ENCODE results near the gene TRIM24.

Gene TRIM24

DNA sequence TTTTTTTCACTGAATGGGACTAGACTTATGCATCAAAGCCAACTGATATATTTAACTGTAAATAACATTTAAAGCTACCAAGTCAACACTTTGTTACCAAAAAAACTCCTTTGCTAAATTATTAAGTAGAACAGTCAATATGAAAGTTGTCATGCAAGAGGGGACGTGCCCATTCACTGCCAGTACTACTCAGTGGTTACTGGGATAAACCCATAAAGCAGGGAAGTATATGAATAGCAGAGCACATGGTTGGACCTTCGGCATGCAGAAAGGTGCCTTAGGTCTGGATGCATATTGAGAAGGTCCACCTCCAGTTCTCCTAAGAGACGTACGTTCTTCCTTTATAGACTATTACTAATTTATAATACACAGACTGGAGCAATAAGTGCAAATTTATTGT, 121.0 kb downstream of the TRIM24 start:
- DNase-seq = no peak

DNA sequence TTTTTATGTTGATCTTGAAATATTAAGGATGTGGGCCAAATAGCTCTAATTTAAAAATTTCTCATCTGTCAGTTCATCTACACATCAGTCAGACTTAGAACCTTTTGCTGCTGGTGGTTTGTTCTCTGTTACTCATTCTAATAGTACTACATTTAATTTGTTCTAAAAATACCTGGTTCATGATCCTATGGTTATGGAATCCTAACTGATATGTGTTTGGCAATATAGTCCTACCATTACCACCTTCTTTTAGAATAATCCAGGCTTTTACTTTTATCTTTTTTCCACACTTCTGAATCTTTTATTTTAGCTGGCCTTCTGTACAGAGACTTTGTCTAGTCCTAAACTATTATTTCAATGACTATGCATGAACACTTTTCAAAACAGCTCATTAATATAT, 124.2 kb downstream of the TRIM24 start:
- DNase-seq = no peak

DNA sequence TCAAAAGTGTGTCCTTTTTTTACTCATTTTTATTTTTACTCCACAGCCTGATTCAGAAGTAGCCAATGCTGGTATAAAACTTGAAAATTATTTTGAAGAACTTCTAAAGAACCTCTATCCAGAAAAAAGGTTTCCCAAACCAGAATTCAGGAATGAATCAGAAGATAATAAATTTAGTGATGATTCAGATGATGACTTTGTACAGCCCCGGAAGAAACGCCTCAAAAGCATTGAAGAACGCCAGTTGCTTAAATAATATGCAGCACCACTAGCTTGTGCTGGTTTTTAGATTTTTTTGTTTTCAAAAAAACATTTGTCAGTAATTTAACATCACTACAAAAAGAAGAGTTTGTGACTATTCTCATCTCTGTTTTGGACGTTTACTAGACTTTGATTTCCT, 124.6 kb downstream of the TRIM24 start:
- no peak for DNase-seq

DNA sequence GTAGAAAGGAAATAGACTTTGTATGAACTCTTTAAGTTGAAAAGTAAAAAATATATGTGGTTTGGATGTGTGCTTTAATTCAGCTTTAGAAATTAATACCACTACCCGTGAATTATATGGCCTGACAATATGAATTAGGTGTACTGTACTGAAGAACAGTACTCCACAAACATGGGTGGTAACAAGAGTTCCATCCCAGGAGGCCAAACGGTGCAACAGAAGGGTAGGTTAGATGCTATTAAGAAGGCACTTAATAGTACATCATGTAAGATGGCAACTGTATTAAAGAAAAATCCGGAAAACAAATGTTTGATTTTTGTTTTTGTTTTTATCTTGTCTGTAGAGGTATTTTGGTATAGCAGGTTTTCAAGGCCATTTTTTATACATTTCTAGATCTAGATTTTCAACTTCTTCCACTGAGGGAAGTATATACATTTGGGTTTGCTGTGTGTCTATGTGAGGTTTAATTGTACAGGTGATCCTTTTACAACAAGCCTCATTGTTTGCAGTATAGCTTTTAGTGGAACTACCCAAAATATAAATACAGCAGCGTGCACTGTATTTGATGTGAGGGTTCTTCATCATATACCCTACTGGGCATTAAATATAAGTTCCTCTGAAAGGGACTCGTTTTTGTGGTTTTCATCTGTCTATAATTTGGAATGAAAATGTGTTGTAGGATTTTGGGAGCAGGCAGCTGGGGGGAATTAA, 125.4 kb downstream of the TRIM24 start:
- DNase-seq = no peak

DNA sequence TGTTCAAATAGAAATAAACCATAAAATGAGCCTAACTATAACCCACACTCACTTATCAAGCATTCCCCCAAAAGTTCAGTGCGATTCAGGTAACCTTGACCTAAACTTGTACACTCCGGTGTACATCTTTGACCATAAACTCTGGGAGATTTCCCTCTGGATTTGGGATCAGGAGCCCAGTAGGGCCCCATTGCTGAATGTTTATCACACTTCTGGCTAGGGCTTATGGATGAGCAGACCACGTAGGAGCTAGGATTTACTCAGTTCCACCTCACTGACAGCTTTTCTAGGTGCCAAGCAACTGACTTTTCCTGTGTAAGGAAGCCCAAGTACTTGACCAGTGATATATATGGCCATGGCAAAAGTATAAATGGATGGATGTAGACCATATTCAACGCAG, 127.4 kb downstream of the TRIM24 start:
- no peak for DNase-seq

DNA sequence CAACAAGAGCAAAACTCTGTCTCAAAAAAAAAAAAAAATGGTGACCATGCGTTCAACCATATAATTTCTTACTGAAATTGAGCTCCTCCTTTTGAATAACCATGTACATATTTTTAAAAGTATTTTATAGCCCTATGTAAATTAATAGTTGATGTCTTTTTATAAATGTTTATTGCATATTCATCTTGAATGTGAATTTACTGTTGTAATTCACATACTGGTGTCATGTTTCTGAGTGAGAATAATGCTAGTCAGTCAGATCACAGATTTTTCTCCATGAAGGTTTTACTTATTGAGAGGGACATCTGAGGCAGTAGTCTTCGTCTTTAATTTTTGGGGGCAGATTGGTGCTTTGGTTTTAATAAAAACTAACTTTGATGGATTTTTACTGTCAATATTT, 128.9 kb downstream of the TRIM24 start:
- DNase-seq = no peak

DNA sequence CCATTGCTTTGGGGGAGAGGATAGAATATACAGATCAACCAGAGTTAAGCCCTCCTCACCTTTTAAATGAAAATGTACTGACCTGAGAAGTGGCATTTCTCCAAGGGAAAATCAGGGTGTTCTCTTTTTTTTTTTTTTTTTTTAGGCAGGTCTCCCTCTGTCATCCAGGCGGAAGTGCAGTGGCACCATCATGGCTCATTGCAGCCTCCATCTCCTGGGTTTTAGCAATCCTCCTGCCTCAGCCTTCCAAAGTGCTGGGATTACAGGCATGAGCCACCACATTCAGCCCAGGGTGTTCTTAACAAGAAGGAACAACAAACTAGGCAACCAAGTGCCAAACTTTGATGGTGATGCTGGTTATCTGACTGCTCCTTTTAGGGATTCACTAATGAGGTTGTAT, 130.1 kb downstream of the TRIM24 start:
- DNase-seq = no peak

DNA sequence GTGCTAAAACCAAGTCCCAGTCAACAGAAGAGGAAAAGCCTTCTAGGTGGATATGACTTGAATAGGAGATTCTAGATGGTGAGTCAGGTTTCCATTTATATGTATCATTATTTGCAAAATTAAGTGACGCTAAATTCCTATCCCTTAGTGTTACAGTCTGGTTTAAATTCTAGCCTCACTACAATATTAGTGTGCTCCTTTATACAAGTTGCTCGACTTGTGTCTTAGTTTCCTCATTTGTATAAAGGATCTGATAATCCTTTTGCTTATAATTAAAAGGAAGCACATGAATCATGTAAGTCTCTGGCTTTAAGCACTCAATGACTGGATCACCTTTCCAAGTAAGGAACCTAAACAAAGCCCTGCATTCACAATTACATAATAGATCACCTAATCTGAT, 135.4 kb downstream of the TRIM24 start:
- DNase-seq = no peak

DNA sequence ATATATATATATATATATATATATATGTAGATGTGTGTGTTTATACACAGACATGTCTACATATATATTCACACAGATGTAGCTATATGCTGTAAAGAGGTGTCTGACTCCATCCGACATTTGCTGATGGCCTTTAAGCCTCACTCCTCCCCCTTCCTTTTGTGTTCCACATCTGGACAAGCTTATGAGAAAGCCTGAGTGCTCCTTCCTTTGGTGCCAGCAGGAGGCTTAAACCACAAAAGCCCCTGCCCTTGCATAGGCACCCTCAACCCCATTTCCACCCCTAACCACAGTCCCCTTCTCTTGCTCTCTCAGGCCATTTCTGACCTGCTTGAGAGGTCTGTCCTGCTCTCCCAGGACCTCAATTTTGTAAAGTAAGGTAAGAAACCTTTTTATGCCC, 142.4 kb downstream of the TRIM24 start:
- DNase-seq = no peak

DNA sequence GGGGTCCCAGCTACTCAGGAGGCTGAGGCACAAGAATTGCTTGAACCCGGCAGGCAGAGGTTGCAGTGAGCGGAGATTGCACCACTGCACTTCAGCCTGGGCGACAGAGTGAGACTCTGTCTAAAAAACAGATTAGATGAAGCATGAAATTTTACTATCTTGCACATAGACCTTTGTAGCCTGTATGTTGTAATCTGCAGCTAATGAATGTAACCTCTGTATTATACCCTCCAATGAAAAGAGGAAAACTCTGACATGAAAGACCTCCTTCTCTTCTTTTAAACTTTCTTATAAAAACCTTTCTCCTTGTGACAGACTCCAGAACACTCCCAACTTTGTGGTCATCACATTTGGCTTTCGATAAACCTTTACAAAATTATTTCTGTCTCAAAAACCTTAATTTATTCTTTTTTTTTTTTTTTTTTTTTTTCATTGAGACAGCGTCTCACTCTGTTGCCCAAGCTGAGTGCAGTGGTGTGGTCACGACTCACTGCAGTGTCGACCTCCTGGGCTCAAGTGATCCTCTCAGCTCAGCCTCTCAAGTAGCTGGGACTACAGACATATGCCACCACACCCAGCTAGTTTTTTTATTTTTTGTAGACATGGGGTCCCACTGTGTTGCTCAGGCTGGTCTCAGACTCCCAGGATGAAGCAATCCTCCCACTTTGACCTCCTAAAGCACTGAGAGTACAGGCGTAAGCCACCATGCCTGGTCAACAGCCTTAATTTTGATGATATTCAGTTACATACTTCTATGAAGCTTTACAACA, 143.7 kb downstream of the TRIM24 start:
- DNase-seq = no peak

DNA sequence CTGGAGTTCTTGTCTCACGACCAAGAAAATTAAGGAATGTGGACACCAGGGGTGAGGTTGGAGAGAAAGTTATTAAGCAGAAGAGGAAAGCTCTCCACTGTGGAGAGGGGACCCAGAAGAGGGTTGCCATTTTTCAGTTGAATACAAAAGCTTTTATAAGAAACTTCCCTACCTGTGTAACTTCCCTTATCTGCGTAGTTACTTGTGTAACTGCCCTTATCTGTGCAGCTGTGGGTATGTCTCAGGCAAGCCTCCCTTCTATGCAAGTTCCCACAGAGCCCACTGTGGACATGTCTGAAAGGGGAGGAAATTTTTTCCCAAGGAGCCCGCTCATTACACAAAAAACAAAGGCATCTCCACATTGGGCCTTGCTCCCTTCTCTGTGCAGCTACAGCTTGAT, 146.2 kb downstream of the TRIM24 start:
- no peak for DNase-seq

DNA sequence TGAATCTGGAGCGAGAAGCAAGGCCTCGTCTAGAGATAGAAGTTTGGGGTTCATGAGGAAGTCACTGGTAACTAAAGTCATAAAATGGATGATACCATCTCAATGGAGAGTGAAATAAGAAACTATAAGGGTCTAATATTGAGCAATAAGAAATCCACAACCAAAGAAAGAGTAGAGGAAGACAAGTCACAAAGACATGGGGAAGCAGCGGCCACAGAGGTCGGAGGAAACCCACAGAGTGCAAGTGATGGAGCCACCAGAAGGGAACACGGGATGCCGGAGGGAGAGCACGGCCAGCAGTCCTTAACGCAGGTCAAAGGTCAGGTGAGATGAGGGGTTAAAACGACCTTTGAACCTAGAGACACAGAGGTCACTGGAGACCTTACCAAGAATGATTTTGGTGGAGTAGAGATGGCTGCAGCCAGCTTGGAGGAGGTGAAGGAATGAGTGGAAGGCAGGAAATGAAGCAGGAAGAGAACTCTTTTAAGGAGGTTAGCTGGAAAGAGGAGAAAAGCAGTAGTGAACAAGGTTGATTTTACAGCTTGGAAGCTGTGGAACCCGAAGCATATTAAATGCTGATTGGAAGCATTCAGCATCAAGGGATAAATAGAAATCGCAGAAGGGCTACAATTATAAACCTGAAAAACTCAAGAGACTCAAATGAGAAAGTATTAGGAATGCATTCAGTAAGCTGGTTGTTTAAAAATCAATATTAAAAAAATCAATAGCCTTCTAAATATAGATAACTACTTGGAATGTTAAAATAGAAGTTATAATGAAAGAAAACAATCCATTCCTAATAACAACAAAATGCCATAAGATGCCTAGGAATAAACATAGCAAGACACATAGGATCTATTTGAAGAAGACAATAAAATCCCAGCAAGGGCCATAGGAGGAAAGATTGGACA, 147.4 kb downstream of the TRIM24 start:
- DNase-seq = no peak

DNA sequence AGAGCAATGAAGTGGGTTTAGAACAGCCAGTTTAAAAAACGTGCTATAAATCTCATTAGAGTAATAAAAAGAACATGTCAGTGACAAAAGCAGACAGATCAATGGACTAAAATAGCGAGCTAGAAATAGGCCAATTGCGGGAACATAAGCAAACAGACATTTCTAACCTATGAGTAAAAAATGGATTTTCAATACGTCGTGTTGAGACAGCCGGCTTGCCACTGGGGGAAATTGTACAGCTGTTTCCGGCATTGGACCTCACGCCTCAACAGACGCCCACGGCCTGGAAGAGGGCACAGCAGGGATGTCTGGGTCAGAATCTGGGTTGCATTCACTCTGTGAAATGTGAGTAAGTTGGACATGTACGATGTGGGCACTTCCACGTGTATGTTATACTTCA, 148.2 kb downstream of the TRIM24 start:
- DNase-seq = no peak

DNA sequence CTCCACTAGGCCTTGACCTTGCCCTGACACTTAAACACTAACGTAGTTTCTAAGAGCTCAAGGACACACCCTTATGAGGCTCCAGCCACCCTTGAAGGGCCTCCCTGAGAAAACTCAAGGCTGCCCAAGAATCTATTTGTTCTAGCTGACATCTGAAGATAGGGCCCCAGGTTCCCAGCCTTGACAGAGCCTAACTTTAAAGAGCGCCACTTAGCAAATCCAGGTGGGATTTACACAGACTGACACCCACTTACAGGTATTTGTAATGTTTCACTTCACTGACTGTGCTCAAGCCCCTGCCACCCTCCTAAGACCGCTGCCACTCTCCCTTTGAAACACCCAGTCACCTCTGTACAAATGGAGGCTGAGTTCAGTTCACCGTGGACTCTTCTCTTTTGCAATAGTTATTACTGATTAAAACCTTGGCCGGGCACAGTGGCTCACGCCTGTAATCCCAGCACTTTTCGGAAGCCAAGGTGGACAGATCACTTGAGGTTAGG, 150.7 kb downstream of the TRIM24 start:
- DNase-seq = no peak

DNA sequence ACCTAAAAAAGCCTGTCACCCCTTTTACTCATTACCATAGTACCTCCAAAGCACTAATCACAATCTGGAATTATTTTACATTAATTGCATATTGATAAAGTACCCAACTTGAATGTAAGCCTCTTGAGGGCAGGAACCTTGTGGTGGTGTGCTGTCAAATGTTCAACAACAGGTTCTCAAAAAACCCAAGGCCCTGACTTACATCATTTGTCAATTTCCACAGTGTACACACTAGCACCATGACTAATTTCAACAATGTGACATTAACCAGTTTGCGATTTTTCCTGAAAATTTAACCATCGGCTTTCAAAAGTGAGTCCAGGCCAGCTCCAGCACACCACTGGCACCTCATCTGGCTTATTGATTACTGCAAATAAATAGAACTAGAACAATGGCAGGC, 153.6 kb downstream of the TRIM24 start:
- no peak for DNase-seq

DNA sequence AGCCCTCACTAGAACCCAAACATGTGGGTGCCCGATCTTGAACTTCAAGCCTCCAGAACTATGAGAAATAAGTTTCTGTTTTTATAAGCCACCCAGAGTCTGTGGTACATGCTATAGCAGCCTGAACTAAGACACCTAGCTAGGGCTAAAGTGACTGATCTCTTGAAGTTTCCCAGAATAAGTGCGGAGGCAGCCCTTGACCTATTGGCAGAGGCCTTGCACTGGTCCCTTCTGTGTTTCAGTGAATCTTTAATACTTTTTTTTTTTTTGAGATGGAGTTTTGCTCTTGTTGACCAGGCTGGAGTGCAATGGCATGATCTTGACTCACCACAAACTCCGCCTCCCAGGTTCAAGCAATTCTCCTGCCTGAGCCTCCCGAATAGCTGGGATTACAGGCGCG, 156.0 kb downstream of the TRIM24 start:
- DNase-seq = no peak

DNA sequence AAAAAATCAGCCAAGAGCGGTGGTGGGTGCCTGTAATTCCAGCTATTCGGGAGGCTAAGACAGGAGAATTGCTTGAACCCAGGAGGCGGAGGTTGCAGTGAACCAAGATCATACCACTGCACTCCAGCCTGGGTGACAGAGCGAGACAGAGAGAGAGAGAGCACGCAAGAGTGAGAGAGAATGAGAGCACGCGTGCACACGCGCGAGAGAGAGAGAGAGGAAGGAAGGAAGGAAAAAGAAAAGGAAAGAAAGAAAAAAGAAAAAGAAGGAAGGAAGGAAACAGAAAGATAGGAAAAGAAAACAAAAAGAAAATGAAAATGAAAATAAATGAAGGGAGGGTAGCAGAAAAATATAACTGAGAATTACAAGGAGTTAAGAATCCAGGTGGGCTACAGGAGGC, 158.4 kb downstream of the TRIM24 start:
- DNase-seq = no peak

DNA sequence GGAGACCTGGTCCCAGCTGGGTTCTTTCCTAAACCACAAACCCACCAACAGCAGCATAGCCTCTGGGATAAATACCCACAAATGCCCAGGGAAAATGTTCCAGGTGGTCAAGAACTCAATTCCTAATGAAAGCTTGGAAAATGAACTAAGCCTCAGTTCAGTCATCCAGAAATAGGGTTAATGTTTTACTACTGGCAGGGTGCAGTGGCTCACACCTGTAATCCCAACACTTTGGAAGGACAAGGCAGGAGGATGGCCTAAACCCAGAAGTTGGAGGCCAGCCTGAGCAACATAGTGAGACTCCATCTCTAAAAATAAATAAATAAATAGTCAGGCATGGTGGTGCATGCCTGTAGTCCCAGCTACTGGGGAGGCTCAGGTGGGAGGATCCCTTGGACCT, 158.9 kb downstream of the TRIM24 start:
- DNase-seq = no peak

DNA sequence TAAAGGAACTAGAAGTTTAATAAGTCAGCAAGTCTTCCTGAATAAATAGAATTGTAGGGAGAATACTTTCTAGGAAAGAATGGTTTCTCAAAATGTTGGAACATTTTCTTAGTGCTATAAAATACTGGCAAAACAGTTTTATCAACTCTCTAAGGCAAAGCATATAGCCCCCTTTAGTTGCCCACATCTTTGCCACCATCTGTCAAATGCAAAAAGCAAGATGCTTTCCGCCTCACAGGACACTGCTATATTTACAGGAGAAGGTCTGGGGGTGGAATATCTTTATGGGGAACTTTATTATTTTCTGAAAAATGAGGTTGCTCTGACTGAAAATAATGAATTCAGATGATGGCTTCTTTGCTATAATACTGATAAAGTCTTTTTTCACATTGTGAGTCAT, 162.8 kb downstream of the TRIM24 start:
- DNase-seq = no peak

DNA sequence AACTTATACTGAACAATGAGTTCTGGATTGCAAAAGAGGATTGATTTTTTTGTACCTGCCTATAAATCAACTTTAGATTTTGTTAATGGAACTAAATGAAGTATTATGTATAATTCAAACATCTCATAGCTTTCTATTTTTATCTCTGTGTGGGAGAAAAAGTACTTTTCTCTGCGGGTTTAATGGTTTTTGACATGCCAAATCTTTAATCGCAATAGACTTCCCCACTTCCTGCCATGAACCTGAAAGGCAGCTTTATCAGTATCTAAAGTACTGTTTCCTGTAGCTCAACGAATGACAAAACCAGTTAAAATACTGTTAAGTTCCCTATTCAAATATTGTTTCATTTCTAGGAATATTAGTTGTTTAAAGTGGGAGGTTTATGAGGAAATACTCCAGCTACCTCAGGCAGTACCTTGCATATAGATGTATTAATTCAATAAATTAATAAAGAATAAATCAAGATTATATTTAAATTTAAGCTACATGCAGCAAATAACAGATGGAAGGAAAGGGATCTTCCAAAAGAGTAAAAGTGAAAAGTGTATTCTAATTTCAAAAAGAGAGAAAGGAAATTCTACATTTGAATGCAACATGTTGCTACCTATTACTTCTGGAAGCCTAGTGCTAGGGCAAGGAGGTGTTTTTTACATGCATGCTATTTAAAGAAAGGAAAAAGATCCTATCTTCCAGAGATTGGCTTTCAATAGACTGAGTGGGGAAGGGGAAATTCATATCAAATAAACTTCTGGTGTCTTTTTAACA, 165.2 kb downstream of the TRIM24 start:
- peak in 1 of 2 experiments; percentile 5 for DNase-seq

DNA sequence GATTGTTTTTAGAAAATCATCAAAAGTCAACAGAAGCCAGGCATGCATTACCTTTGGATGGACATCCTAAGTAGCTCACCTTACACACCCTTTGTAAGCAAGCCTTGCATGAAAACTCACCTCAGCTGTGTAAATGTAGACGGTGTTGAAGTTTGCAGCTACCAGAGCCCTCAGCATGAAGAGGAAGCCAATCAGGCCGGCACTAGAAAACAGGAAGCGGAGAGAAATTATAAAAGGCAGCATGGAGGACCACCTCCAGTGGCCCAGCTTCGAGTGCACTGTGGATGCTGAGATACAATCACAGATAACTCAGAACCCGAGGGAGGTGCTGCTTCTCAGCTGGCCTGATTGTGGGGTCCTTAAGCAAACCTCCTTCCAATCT, 165.8 kb downstream of the TRIM24 start:
- DNase-seq = peak; percentile 23 to 54

DNA sequence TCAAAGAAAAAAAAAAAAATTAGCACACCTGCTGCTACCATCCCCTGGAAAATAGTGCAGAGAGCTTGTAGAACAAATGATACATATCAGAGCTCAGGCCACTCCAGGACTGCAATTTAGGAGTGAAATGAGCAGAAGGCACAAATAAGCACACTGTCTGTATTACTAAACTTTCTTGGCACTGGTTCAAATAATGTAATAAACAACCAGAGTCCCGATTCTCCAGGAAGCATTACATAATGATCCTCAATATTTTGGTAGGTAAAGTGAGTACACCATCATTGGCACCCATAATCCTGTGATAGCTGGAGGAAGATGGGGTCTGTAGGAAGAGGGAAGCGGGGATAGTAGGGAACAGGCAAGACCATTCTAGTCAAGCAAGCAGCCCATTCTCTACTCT, 166.8 kb downstream of the TRIM24 start:
- DNase-seq = no peak

DNA sequence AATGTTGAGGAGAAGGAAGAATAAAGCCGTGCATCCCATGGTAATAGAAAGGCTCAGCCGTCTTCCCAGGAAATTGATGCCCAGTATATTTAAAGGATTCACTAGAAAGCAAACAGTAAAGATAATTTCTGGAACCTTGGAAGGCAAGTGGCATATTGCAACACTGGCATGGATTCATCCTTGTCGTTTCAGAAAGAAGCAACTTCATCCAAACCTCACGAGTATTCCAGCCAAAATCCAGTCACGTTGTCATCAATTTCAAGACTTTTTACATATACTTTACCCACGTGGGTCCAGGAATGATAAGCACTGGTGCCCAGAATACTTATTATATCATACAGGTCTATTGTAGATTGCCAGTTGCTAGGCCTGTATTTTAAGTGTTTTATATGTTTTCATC, 167.3 kb downstream of the TRIM24 start:
- DNase-seq = no peak
